Endodermal cell (in vitro differentiated cells): ENCODE results near the gene CACNA2D2. TPM values are rescaled to one million over a fixed set of nuclear protein-coding genes. Genes with fewer than 3 reads are reported as not detected.
A peak's percentile ranks its signal among the peaks of the same experiment; 100 is the strongest.

Experiments used
- DNase-seq: peaks from one replicate; pipeline ENCODE4 v3.0.0-alpha.2; 2017
- H3K27ac ChIP-seq: 2 replicates; pipeline ENCODE4 v1.5.1; 2013; ENCODE audit warnings: mild to moderate bottlenecking, low read depth, low read length, moderate library complexity
- H3K27me3 ChIP-seq: 2 replicates; pipeline ENCODE4 v1.6.1; 2013; ENCODE audit warnings: mild to moderate bottlenecking, low read length, moderate library complexity; ENCODE audit not compliant: insufficient read depth, control insufficient read depth, poor library complexity, severe bottlenecking
- H3K36me3 ChIP-seq: 2 replicates; pipeline ENCODE4 v1.7.0; 2013; ENCODE audit warnings: mild to moderate bottlenecking, low read length, moderate library complexity; ENCODE audit not compliant: control insufficient read depth, insufficient read depth
- H3K4me1 ChIP-seq: one replicate; pipeline ENCODE4 v1.7.0; 2013; ENCODE audit warnings: low read length; ENCODE audit not compliant: control insufficient read depth, insufficient read depth
- H3K4me3 ChIP-seq: 2 replicates; pipeline ENCODE4 v1.5.1; 2013; ENCODE audit warnings: mild to moderate bottlenecking, low read length, moderate library complexity
- H3K9ac ChIP-seq: 2 replicates; pipeline ENCODE4 v1.6.1; 2013; ENCODE audit warnings: mild to moderate bottlenecking, low read length, moderate library complexity; ENCODE audit not compliant: poor library complexity, severe bottlenecking; ENCODE audit errors: extremely low read depth
- H3K9me3 ChIP-seq: 2 replicates; pipeline ENCODE4 v1.6.1; 2013; ENCODE audit warnings: mild to moderate bottlenecking, low read length, moderate library complexity; ENCODE audit not compliant: control insufficient read depth
- H3K27ac Mint-ChIP-seq: 2 replicates; pipeline ENCODE4 v1.8.0; 2020; ENCODE audit warnings: mixed read lengths
- H3K27me3 Mint-ChIP-seq: 2 replicates; pipeline ENCODE4 v1.8.0; 2021; ENCODE audit warnings: mild to moderate bottlenecking, mixed read lengths; ENCODE audit not compliant: insufficient read depth
- H3K36me3 Mint-ChIP-seq: 2 replicates; pipeline ENCODE4 v1.8.0; 2020; ENCODE audit warnings: low read depth, mixed read lengths
- H3K4me1 Mint-ChIP-seq: 2 replicates; pipeline ENCODE4 v1.8.0; 2020; ENCODE audit warnings: mixed read lengths
- H3K4me3 Mint-ChIP-seq: 2 replicates; pipeline ENCODE4 v1.8.0; 2020; ENCODE audit warnings: mild to moderate bottlenecking, moderate library complexity, mixed read lengths
- H3K9me3 Mint-ChIP-seq: 2 replicates; pipeline ENCODE4 v1.8.0; 2020; ENCODE audit warnings: mild to moderate bottlenecking, mixed read lengths
- WGBS, 2 experiments: methylation state at CpG; one replicate each; pipeline versions ENCODE4 v1.1.5 to v1.1.7; 2013; ENCODE audit warnings: missing lambda C conversion rate in 2 of 2, mixed read lengths in 1 of 2; ENCODE audit not compliant: insufficient coverage in 1 of 2, insufficient read length in 1 of 2; 5-methylcytosine and 5-hydroxymethylcytosine counted together
- total RNA-seq, 2 donors: library from RNA; stranded (reverse); fragmentation: NEBNext Ultra II Directional in 1 of 2; extraction: Animal tissue kit (Norgen Biotek cat#: 25700) in 1 of 2; gene quantifications; 2 replicates in 1 of 2; 3 replicates in 1 of 2; pipeline ENCODE4 v1.2.1, GENCODE V29; 2021
- TF ChIP-seq, protein P1 (sequence below): fragments of 200-600 bp; sonication (generic); conservative IDR thresholded peaks from 2 replicates; pipeline ENCODE4 v1.5.0; 2021; ENCODE audit warnings: antibody characterized with exemption, mild to moderate bottlenecking

Gene CACNA2D2
- total RNA-seq, 2 donors from 2014 or later = 17.6 to 20.7 TPM

GRCh38 chr3:50491023-50491422 is 12.4 kb downstream of the CACNA2D2 start:
- WGBS, 2 experiments = 85 to 86% methylated on average over 5 of the region's 5 CpGs
- H3K27me3 Mint-ChIP-seq = no peaks in the 10 kb centered on the region

GRCh38 chr3:50490424-50490823 is 13.0 kb downstream of the CACNA2D2 start:
- Histone ChIP-seq H3K27ac (no peak overlapping the region), H3K4me1 (peaks cover 6% of the 10 kb centered on the region), H3K4me3 (no peak overlapping the region), H3K27me3 (no peaks in the 10 kb centered on the region), H3K9me3 (no peaks in the 10 kb centered on the region), H3K9ac (no peak overlapping the region), H3K36me3 (no peaks in the 10 kb centered on the region)
- Mint-ChIP-seq H3K9me3 (no peaks in the 10 kb centered on the region), H3K36me3 (no peaks in the 10 kb centered on the region), H3K4me3 (no peak overlapping the region), H3K27me3 (no peaks in the 10 kb centered on the region), H3K4me1 (peaks cover 3% of the 10 kb centered on the region), H3K27ac (no peak overlapping the region)
- no peak for DNase-seq
- 56% methylated on average over 1 of the region's 1 CpG; no CpG with 5 or more reads in 1 of the 2 experiments for WGBS, 2 experiments
- TF ChIP-seq, protein P1, sequence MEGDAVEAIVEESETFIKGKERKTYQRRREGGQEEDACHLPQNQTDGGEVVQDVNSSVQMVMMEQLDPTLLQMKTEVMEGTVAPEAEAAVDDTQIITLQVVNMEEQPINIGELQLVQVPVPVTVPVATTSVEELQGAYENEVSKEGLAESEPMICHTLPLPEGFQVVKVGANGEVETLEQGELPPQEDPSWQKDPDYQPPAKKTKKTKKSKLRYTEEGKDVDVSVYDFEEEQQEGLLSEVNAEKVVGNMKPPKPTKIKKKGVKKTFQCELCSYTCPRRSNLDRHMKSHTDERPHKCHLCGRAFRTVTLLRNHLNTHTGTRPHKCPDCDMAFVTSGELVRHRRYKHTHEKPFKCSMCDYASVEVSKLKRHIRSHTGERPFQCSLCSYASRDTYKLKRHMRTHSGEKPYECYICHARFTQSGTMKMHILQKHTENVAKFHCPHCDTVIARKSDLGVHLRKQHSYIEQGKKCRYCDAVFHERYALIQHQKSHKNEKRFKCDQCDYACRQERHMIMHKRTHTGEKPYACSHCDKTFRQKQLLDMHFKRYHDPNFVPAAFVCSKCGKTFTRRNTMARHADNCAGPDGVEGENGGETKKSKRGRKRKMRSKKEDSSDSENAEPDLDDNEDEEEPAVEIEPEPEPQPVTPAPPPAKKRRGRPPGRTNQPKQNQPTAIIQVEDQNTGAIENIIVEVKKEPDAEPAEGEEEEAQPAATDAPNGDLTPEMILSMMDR = no peak

More at GRCh38 chr3:50491023-50491422, 12.4 kb downstream of the CACNA2D2 start:
- Mint-ChIP-seq H3K4me1 (peaks cover 9% of the 10 kb centered on the region), H3K27ac (no peak overlapping the region), H3K36me3 (no peaks in the 10 kb centered on the region), H3K9me3 (no peaks in the 10 kb centered on the region), H3K4me3 (no peak overlapping the region)
- Histone ChIP-seq H3K9ac (no peak overlapping the region), H3K9me3 (no peaks in the 10 kb centered on the region), H3K36me3 (no peaks in the 10 kb centered on the region), H3K4me3 (no peak overlapping the region), H3K4me1 (peaks cover 6% of the 10 kb centered on the region), H3K27ac (no peak overlapping the region), H3K27me3 (no peaks in the 10 kb centered on the region)
- no peak for DNase-seq
- TF ChIP-seq, protein P1 = no peak

DNA sequence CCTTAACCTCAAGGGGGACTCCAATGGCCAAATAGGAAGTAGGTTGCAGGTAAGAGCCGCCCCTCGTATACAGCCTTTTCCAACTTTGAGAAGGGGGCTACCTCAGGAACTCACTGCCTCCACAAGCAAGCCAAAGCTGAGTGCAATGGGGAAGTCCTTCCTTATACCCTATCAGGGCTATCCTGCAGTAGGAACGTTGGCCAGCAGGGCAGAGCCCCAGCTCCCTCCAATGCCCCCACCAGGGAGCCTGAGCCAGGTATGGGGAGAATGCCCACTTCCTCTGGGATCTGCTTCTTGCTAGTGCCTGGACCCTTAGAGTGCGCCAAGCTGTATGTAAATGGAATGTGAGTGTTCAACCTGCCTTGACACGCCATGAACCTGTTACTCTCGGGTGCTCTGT is 16.3 kb downstream of the CACNA2D2 start:
- 87 to 91% methylated on average over 5 to 6 of the region's 6 CpGs for WGBS, 2 experiments
- no peak overlapping the region for H3K9ac ChIP-seq
- H3K4me1 ChIP-seq = peaks cover 6% of the 10 kb centered on the region
- no peak overlapping the region for H3K4me3 ChIP-seq
- TF ChIP-seq, protein P1 = peak; percentile 60
- H3K27ac ChIP-seq = no peak overlapping the region
- no peaks in the 10 kb centered on the region for H3K4me1 Mint-ChIP-seq
- no peaks in the 10 kb centered on the region for H3K27me3 Mint-ChIP-seq
- no peaks in the 10 kb centered on the region for H3K36me3 ChIP-seq
- DNase-seq = peak; percentile 64
- H3K36me3 Mint-ChIP-seq = no peaks in the 10 kb centered on the region
- H3K27ac Mint-ChIP-seq = no peak overlapping the region
- no peaks in the 10 kb centered on the region for H3K27me3 ChIP-seq
- no peak overlapping the region for H3K4me3 Mint-ChIP-seq
- H3K9me3 ChIP-seq = no peaks in the 10 kb centered on the region
- H3K9me3 Mint-ChIP-seq = no peaks in the 10 kb centered on the region
